ENCODE results near the gene CASS4.
A peak's percentile ranks its signal among the peaks of the same experiment; 100 is the strongest.
"Not testable (repeated sequence)": the region's sequence is repeated elsewhere in the genome, so short reads cannot be mapped to it uniquely, and the experiment has no call there.

CASS4 gene

GRCh38 chr20:56392132-56392880 is 19.8 kb upstream of the CASS4 start, which contains the start of the genes AURKA and CSTF1:
AURKA (minus strand) TSS chr20:56392215; CDS start chr20:56388197, 4,018 bp downstream.
CSTF1 (plus strand) TSS chr20:56392645; CDS start chr20:56395553, 2,908 bp downstream.
- DNase-seq, result peak; percentile 99

DNA sequence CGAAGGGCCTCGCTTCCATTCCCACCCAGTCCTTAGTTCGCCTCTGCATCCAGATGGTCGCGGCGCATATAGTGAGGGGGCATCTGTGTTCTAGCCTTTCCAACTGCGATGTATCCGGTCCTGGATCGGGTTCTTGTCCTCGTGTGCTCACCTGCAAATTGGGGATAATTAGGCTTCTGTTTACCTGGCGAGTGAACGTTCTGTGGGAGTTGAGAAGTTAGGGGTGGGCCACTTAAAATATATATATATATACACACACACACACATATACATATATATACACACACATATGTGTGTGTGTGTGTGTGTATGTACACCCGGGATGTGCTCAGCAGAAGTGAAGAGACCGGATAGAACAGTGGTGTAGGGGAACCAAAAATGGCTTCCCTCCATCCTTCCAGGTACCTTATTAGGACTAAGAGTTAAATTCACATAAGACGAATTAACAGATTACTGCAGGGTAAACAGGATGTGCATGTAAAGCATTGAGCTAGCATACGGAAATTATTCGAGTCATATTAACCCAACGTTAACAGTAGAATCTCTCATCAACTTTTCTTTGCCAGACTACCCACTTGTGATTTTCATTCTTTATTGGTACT is 19.1 kb upstream of the CASS4 start:
- no peak for DNase-seq

DNA sequence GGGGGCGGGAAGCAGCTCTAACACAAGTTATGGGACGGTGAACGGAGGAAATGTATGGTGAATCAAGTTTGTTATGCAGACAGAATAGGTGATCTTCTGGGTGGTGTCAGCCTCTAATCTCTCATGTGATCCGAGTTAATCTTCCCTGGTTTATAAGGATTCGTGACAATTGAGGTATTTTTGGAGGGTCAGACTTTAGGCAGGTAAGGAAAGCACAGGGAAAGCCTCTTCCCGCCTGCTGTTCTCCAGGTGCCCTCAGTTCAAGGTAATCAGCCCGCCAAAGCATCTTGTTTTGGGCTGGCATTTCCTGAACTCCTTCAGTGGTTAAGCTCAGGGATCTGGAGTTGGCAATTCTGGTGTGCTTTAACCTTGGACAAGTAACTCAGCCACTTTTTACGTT is 18.4 kb upstream of the CASS4 start:
- DNase-seq, result no peak

DNA sequence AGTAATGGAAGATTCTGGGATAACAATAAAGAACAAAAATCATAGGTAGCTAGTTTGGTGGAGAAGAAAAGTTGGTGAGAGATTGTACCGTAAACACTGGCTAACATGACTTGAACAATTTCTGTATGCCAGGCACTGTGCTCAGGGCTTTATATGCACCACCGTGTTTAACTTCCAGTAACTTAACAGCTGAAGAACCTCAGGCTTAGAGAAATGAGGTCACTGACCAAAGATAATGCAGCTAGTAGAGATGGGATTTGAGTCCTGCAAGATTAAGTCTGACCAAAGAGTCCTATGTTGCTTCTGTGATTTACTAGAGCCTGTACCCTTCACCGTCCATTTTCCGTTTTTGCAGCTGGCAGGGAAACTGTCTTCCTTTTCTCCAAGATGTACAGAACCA is 16.9 kb upstream of the CASS4 start:
- DNase-seq, result no peak

- DNase-seq, result peak; percentile 66
Observed at GRCh38 chr20:56400001-56400640, 11.9 kb upstream of the CASS4 start.

DNA sequence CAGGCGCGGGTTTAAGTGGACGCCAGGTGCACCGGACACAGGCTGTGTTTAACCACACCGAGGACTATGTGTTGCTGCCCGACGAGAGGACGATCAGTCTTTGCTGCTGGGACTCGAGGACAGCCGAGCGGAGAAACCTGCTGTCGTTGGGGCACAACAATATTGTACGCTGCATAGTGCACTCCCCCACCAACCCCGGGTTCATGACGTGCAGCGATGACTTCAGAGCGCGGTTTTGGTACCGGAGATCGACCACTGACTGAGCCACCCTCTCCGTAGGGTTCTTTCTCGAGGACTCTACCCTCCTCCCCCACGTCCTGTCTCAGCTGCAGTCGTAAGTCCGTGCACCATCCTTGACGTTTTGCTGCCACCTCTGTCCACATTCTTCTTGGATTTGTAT is 8.6 kb upstream of the CASS4 start:
- DNase-seq, result no peak

DNA sequence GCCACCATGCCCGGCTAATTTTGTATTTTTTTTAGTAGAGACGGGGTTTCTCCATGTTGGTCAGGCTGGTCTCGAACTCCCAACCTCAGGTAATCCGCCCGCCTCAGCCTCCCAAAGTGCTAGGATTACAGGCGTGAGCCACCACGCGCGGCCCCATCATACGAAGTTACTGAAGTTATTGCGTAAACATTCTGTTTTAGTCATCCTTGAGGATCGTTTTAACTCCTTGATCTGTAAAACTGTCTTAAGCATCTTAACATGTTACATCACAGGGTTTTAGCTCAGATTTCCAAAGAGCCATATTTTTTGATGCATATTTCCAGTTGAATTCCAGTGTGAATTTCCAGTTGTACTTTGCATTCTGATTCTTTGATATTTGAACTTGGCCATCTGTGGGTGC is 6.7 kb upstream of the CASS4 start:
- DNase-seq, result not testable (repeated sequence)

DNA sequence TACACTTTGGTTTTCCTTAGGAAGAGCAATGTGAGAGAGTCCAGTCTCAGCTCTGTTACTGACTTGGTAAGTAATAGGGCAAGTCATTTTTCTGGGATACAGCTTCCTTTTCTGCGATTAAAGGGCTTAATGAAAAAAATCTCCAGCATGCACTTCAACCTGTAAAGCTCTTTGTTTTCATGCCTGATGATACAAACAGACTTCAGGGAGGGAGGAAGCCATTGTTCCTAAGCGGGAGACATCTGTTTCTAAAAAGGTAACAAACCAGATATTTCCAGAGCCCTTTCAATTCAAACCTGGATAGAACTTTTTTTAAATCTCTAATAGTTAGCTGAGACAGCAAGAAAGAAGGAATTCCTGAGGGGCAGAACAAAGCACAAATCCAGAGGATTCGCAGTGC is 5.2 kb upstream of the CASS4 start:
- no peak for DNase-seq

DNA sequence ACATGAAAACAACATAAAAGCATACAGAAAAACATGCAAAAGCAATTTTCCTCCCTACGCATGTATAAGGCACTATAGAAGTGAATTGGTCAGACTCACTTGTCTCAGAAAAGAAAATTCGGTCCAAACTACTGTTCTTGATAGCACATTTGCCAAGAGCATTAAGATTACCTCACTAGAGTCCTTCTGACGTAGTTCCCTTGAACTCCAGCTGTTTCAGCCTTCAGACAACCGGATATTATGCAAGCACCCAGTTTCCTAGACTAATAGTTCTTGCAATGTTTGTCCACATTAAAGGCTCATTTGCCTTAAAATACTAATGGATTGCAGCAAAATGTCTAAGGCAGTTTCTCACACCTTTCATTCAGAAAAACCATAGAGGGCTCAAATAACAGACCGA is 2.5 kb upstream of the CASS4 start:
- DNase-seq, result no peak

- no peak for DNase-seq
Observed at GRCh38 chr20:56409956-56410355, 2.1 kb upstream of the CASS4 start.

- DNase-seq, result not testable (repeated sequence)
Observed at GRCh38 chr20:56411287-56411686, 773 bp upstream of the CASS4 start.

GRCh38 chr20:56412473-56412790 is 372 bp downstream of the CASS4 start:
- no peak for DNase-seq

- DNase-seq, result no peak
Observed at GRCh38 chr20:56412949-56413348, 889 bp downstream of the CASS4 start.

- peak; percentile 71 for DNase-seq
Observed at GRCh38 chr20:56414842-56415765, 3.0 kb downstream of the CASS4 start.

GRCh38 chr20:56417402-56417801 is 5.3 kb downstream of the CASS4 start:
- no peak for DNase-seq

DNA sequence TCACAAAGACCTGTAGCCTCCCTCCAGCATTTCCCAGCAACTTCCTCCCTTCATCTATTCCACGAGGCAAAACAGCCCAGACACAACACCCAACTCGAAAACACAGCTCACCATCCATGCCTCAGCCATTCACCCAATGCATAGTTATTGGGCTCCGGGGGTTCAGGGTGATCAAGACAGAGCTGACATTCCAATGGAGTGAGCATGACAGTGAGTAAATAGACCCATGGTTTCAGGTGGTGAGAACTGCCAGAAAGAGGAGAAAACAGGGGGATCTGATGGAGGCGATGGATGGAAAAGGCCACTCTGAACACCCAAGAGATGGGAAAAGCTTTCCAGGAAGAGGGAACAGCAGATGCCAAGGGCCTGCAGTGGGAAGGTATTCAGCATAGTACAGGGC is 5.9 kb downstream of the CASS4 start:
- no peak for DNase-seq

GRCh38 chr20:56418385-56418861 is 6.4 kb downstream of the CASS4 start:
- DNase-seq, result no peak

GRCh38 chr20:56420028-56420427 is 8.0 kb downstream of the CASS4 start:
- no peak for DNase-seq

- DNase-seq, result no peak
Observed at GRCh38 chr20:56420940-56421688, 9.1 kb downstream of the CASS4 start.

GRCh38 chr20:56422076-56422823 is 10.2 kb downstream of the CASS4 start:
- DNase-seq, result no peak

- DNase-seq, result no peak
Observed at GRCh38 chr20:56422824-56423189, 10.7 kb downstream of the CASS4 start.

DNA sequence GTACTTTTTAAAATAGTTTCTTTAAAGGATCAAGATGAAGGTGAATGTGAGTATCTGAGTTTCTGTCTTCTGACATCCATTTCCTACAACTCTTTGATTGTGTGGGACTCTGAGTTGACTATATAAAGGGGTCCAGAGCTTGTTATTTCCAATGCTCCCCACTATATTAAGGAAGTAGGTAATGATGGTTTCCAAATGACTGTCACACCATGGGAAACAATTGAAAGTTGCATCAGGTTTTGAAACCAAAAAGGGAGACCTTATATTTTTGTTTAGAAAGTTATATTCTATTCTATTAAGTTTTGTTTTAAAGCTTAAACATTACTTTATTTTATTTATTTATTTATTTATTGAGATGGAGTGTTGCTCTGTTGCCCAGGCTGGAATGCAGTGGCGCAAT is 11.2 kb downstream of the CASS4 start:
- DNase-seq, result no peak

Measured in activated CD8-positive, alpha-beta memory T cell treated with anti-CD3 and anti-CD28 coated beads, Interleukin-2, amount 50 U/mL, for 48 hours (primary cell).